HepG2 (cell line): ENCODE data around the gene KHNYN. TPM values are rescaled to one million over a fixed set of nuclear protein-coding genes. Genes with fewer than 3 reads are reported as not detected.

Experiments
- ARNT2 ChIP-seq: sonication (generic); formaldehyde crosslinking; IDR thresholded peaks from 2 replicates; pipeline ENCODE4 v1.8.0; 2022; ENCODE audit warnings: mild to moderate bottlenecking, low read depth, missing genetic modification reagents, moderate library complexity
- CEBPB ChIP-seq: IDR thresholded peaks from 2 replicates; pipeline ENCODE4 v1.6.1; 2011; ENCODE audit warnings: low read depth, low read length, improper control_type of control experiment, borderline replicate concordance
- CSRNP1 ChIP-seq: sonication (generic); formaldehyde crosslinking; IDR thresholded peaks from 2 replicates; pipeline ENCODE4 v1.8.1; 2023; ENCODE audit warnings: mild to moderate bottlenecking, missing genetic modification reagents
- FOXK1 ChIP-seq: sonication (generic); formaldehyde crosslinking; IDR thresholded peaks from 2 replicates; pipeline ENCODE4 v1.4.0; 2020; ENCODE audit warnings: low read depth, missing genetic modification reagents, borderline replicate concordance
- GPN1 ChIP-seq: sonication (generic); formaldehyde crosslinking; IDR thresholded peaks from 2 replicates; pipeline ENCODE4 v1.5.1; 2020; ENCODE audit warnings: missing genetic modification reagents, borderline replicate concordance
- HOXA3 ChIP-seq: sonication (generic); formaldehyde crosslinking; IDR thresholded peaks from 2 replicates; pipeline ENCODE4 v1.5.0; 2020; ENCODE audit warnings: missing genetic modification reagents
- MAX ChIP-seq: IDR thresholded peaks from 2 replicates; pipeline ENCODE4 v1.6.1; 2012; ENCODE audit warnings: inconsistent platforms
- MEF2D ChIP-seq: sonication (generic); formaldehyde crosslinking; IDR thresholded peaks from 2 replicates; pipeline ENCODE4 v1.5.1; 2020; ENCODE audit warnings: mild to moderate bottlenecking, missing genetic modification reagents
- MIXL1 ChIP-seq: IDR thresholded peaks from 2 replicates; pipeline ENCODE4 v1.6.1; 2016
- PAX8 ChIP-seq: sonication (generic); formaldehyde crosslinking; IDR thresholded peaks from 2 replicates; pipeline ENCODE4 v1.8.0; 2022; ENCODE audit warnings: mild to moderate bottlenecking, missing genetic modification reagents, borderline replicate concordance
- RELA ChIP-seq: sonication (generic); formaldehyde crosslinking; IDR thresholded peaks from 2 replicates; pipeline ENCODE4 v1.4.0; 2020; ENCODE audit warnings: missing genetic modification reagents
- RFX5 ChIP-seq: IDR thresholded peaks from 2 replicates; pipeline ENCODE4 v1.6.1; 2011; ENCODE audit warnings: low read depth, low read length, improper control_type of control experiment
- SALL2 ChIP-seq: sonication (generic); formaldehyde crosslinking; IDR thresholded peaks from 2 replicates; pipeline ENCODE4 v1.8.1; 2023; ENCODE audit warnings: mild to moderate bottlenecking, missing genetic modification reagents, inconsistent platforms
- SUZ12 ChIP-seq: fragments of 150-350 bp; IDR thresholded peaks from 2 replicates; pipeline ENCODE4 v1.6.1; 2014; ENCODE audit warnings: low read depth, low read length
- TCF7 ChIP-seq: sonication (generic); IDR thresholded peaks from 2 replicates; pipeline ENCODE4 v1.6.1; 2016; ENCODE audit warnings: antibody characterized with exemption, low read depth
- THAP11 ChIP-seq: IDR thresholded peaks from 2 replicates; pipeline ENCODE4 v1.6.1; 2016; ENCODE audit warnings: missing biosample characterization, missing genetic modification reagents
- TP53 ChIP-seq: sonication (generic); formaldehyde crosslinking; conservative IDR thresholded peaks from 2 replicates; pipeline ENCODE4 v1.4.0; 2020; ENCODE audit warnings: missing genetic modification reagents
- TRIM24 ChIP-seq: sonication (generic); formaldehyde crosslinking; IDR thresholded peaks from 2 replicates; pipeline ENCODE4 v1.8.0; 2022; ENCODE audit warnings: mild to moderate bottlenecking, missing genetic modification reagents
- UBTF ChIP-seq: sonication (generic); formaldehyde crosslinking; IDR thresholded peaks from 2 replicates; pipeline ENCODE4 v1.4.0; 2020; ENCODE audit warnings: mild to moderate bottlenecking, missing genetic modification reagents
- ZC3H4 ChIP-seq: sonication (generic); formaldehyde crosslinking; IDR thresholded peaks from 2 replicates; pipeline ENCODE4 v1.4.0; 2020; ENCODE audit warnings: missing genetic modification reagents, borderline replicate concordance
- ZNF3 ChIP-seq: IDR thresholded peaks from 2 replicates; pipeline ENCODE4 v1.7.0; 2017; ENCODE audit warnings: inconsistent platforms
- ZNF576 ChIP-seq: sonication (generic); formaldehyde crosslinking; IDR thresholded peaks from 2 replicates; pipeline ENCODE4 v1.4.0; 2020; ENCODE audit warnings: mild to moderate bottlenecking, missing genetic modification reagents
- ZNF766 ChIP-seq: sonication (generic); formaldehyde crosslinking; IDR thresholded peaks from 2 replicates; pipeline ENCODE4 v1.5.0; 2020; ENCODE audit warnings: missing genetic modification reagents, borderline replicate concordance
- ZNF775 ChIP-seq: sonication (generic); formaldehyde crosslinking; IDR thresholded peaks from 2 replicates; pipeline ENCODE4 v1.4.0; 2020; ENCODE audit warnings: missing genetic modification reagents, mild to moderate bottlenecking, moderate library complexity, borderline replicate concordance
- ZNF83 ChIP-seq: sonication (generic); formaldehyde crosslinking; IDR thresholded peaks from 2 replicates; pipeline ENCODE4 v1.4.0; 2020; ENCODE audit warnings: missing genetic modification reagents, mild to moderate bottlenecking, borderline replicate concordance
- ZNF841 ChIP-seq: sonication (generic); formaldehyde crosslinking; IDR thresholded peaks from 2 replicates; pipeline ENCODE4 v1.8.1; 2023; ENCODE audit warnings: missing genetic modification reagents, borderline replicate concordance
- polyA plus RNA-seq, 8 experiments: library from polyadenylated mRNA; depleted of rRNA in 3 of 8; stranded (reverse) in 7 of 8; unstranded in 1 of 8; fragments of >200 nt; fragmentation: Illumina TruSeq in 4 of 8; extraction: Trizol in 4 of 8; gene quantifications; 2 replicates each; pipeline versions ENCODE4 v1.2.1 to v1.2.3, GENCODE V29; 2011 to 2016; ENCODE audit warnings: low read depth in 4 of 8, missing spikeins in 1 of 8, mixed read lengths in 1 of 8; ENCODE audit not compliant: insufficient read depth in 1 of 8
- total RNA-seq, 5 experiments: library from RNA; depleted of rRNA; stranded (reverse); fragments of >200 nt; fragmentation: Illumina TruSeq; extraction: Trizol; gene quantifications; 2 replicates each; pipeline ENCODE4 v1.2.3, GENCODE V29; 2016; ENCODE audit warnings: low read depth in 1 of 5

The KHNYN gene
- total and polyA plus RNA-seq, 2 of the 13 experiments (the other 11 are each of a cell fraction or from before 2014, with no cell fraction given) = 52.8 to 75.7 TPM

- TF ChIP-seq CSRNP1 (peak; percentile 97), THAP11 (CRISPR knock-in tag) (peak; percentile 96), GPN1 (no peak), CEBPB (peak; percentile 92), SUZ12 (0 out of 2 replicates have a peak, but pooled peaks have one; percentile 13), ZNF576 (peak; percentile 73; the same call in 1 of the 2 replicates), TP53 (CRISPR knock-in tag) (peak; percentile 87; the same call in 1 of the 2 replicates), HOXA3 (CRISPR knock-in tag) (peak; percentile 83), TRIM24 (CRISPR knock-in tag) (peak; percentile 15; the same call in 1 of the 2 replicates), MEF2D (CRISPR knock-in tag) (peak; percentile 90), ZNF766 (CRISPR knock-in tag) (peak; percentile 86; the same call in 1 of the 2 replicates), ZNF841 (CRISPR knock-in tag) (no peak), MIXL1 (CRISPR knock-in tag) (peak; percentile 87), ZNF3 (CRISPR knock-in tag) (no peak), MAX (no peak), TCF7 (no peak; the same call in 1 of the 2 replicates), PAX8 (peak; percentile 89; the same call in 1 of the 2 replicates), RFX5 (peak; percentile 8; the same call in 1 of the 2 replicates), ZC3H4 (peak; percentile 95), RELA (CRISPR knock-in tag) (no peak), UBTF (CRISPR knock-in tag) (peak; percentile 92), ZNF775 (peak; percentile 61; the same call in 1 of the 2 replicates), ARNT2 (CRISPR knock-in tag) (peak; percentile 98), ZNF83 (CRISPR knock-in tag) (peak; percentile 50; the same call in 1 of the 2 replicates), FOXK1 (peak; percentile 99), SALL2 (peak; percentile 96; the same call in 1 of the 2 replicates)
Measured at GRCh38 chr14:24442240-24443052, 12.7 kb downstream of the KHNYN start, which contains the start of gene SDR39U1 (continued).
